MCF 10A (cell line): ENCODE data around the gene GPR152. TPM values are rescaled to one million over a fixed set of nuclear protein-coding genes. Genes with fewer than 3 reads are reported as not detected.

Source experiments
- BruUV-seq: library from RNA; stranded (reverse); fragments of 400-500 nt; replicated peaks from 2 replicates; lab custom pipeline; 2021; lab: Mats Ljungman, UMichigan
- CTCF ChIA-PET: fragments of 300-600 bp; sonication (Branson Sonifier 250); formaldehyde crosslinking; extraction: SDS; loops from one replicate; lab custom pipeline; 2021; ENCODE audit warnings: antibody characterized with exemption, inconsistent platforms; lab: Yijun Ruan, JAX
- POLR2A ChIA-PET: fragments of 300-600, 350-650 bp; sonication (Branson Sonifier 250); formaldehyde crosslinking; extraction: SDS; loops from one replicate; lab custom pipeline; 2020; ENCODE audit warnings: antibody characterized with exemption, inconsistent platforms; lab: Yijun Ruan, JAX
- DNase-seq: peaks from one replicate; pipeline ENCODE4 v3.0.0-alpha.2; 2018; ENCODE audit not compliant: unreplicated experiment
- H3K27ac Mint-ChIP-seq: one replicate; pipeline ENCODE4 v1.8.0; 2022; ENCODE audit warnings: mild to moderate bottlenecking, low read depth, mixed read lengths; ENCODE audit not compliant: unreplicated experiment
- H3K27me3 Mint-ChIP-seq: one replicate; pipeline ENCODE4 v1.8.0; 2022; ENCODE audit warnings: mixed read lengths; ENCODE audit not compliant: insufficient read depth, unreplicated experiment
- H3K36me3 Mint-ChIP-seq: one replicate; pipeline ENCODE4 v1.8.0; 2022; ENCODE audit warnings: mild to moderate bottlenecking, moderate library complexity, mixed read lengths; ENCODE audit not compliant: insufficient read depth, unreplicated experiment
- H3K4me1 Mint-ChIP-seq: one replicate; pipeline ENCODE4 v1.8.0; 2022; ENCODE audit warnings: mixed read lengths; ENCODE audit not compliant: insufficient read depth, unreplicated experiment
- H3K4me3 Mint-ChIP-seq: one replicate; pipeline ENCODE4 v1.8.0; 2022; ENCODE audit warnings: mild to moderate bottlenecking, moderate library complexity, mixed read lengths; ENCODE audit not compliant: unreplicated experiment
- H3K9me3 Mint-ChIP-seq: one replicate; pipeline ENCODE4 v1.8.0; 2022; ENCODE audit warnings: mixed read lengths; ENCODE audit not compliant: unreplicated experiment
- CTCF ChIP-seq: fragments of 200-600 bp; IDR thresholded peaks from one replicate; pipeline ENCODE4 v1.8.0; 2022; ENCODE audit warnings: antibody characterized with exemption, mild to moderate bottlenecking; ENCODE audit not compliant: unreplicated experiment
- intact Hi-C: fragments of 100-400 bp; cut with micrococcal nuclease; formaldehyde crosslinking; loops from 2 replicates; pipeline ENCODE4 v1.14.1; 2022
- total RNA-seq: library from RNA; stranded (reverse); gene quantifications from 2 replicates; pipeline ENCODE4 v1.2.3, GENCODE V29; 2022

The GPR152 gene
- total RNA-seq, 1 experiment from 2014 or later, result not detected

GRCh38 chr11:67411785-67412152 lies 40.8 kb downstream of the GPR152 start:
- H3K4me1 Mint-ChIP-seq, result peaks cover 8% of the 10 kb centered on the region
- CTCF ChIA-PET, result interaction anchor here (0.6 to 2.6 kb wide), 3 partner anchors 10 to 256 kb away, joined by 3 to 9 read pairs (median 3); partner anchors contain the start of gene PPP1CA
- H3K4me3 Mint-ChIP-seq, result no peak overlapping the region
- no peak for TF ChIP-seq CTCF
- H3K27ac Mint-ChIP-seq, result no peak overlapping the region
- POLR2A ChIA-PET, result interaction anchor here (0.6 to 1.4 kb wide), 2 partner anchors 81 to 568 kb away, joined by 4 read pairs; no protein-coding TSS in a partner anchor
- peaks cover 13% of the 10 kb centered on the region for H3K36me3 Mint-ChIP-seq
- no peaks in the 10 kb centered on the region for H3K9me3 Mint-ChIP-seq
- DNase-seq, result no peak
- intact Hi-C loops, result no loop called here
- no peaks in the 10 kb centered on the region for H3K27me3 Mint-ChIP-seq
- BruUV-seq, result no TSS peak

- Mint-ChIP-seq H3K9me3 (no peaks in the 10 kb centered on the region), H3K27ac (no peak overlapping the region), H3K4me3 (no peak overlapping the region), H3K36me3 (peaks cover 13% of the 10 kb centered on the region), H3K27me3 (no peaks in the 10 kb centered on the region), H3K4me1 (peaks cover 2% of the 10 kb centered on the region)
- ChIA-PET POLR2A (no interaction called here), CTCF (interaction anchor here (0.6 to 2.6 kb wide), 3 partner anchors 10 to 257 kb away, joined by 3 to 9 read pairs (median 3); partner anchors contain the start of gene PPP1CA)
- TF ChIP-seq CTCF, result no peak
- BruUV-seq, result no TSS peak
- no peak for DNase-seq
- intact Hi-C loops, result no loop called here
These were observed 41.3 kb downstream of the GPR152 start for GRCh38 chr11:67410984-67411784.

- Mint-ChIP-seq H3K36me3 (peaks cover 13% of the 10 kb centered on the region), H3K27me3 (no peaks in the 10 kb centered on the region), H3K27ac (no peak overlapping the region), H3K9me3 (no peaks in the 10 kb centered on the region), H3K4me1 (no peaks in the 10 kb centered on the region), H3K4me3 (no peak overlapping the region)
- intact Hi-C loops, result no loop called here
- ChIA-PET POLR2A (no interaction called here), CTCF (interaction anchor here (2.6 kb wide), 1 partner anchor 9 kb away, joined by 9 read pairs; the partner anchor contains the start of gene PPP1CA)
- TF ChIP-seq CTCF, result no peak
- DNase-seq, result no peak
- no TSS peak for BruUV-seq
These were observed 42.1 kb downstream of the GPR152 start for GRCh38 chr11:67410369-67410831.

- Mint-ChIP-seq H3K9me3 (no peaks in the 10 kb centered on the region), H3K36me3 (peaks cover 14% of the 10 kb centered on the region), H3K27me3 (no peaks in the 10 kb centered on the region), H3K4me1 (no peaks in the 10 kb centered on the region), H3K27ac (no peak overlapping the region), H3K4me3 (no peak overlapping the region)
- BruUV-seq, result no TSS peak
- POLR2A ChIA-PET, result no interaction called here
- no peak for DNase-seq
- no peak for TF ChIP-seq CTCF
- intact Hi-C loops, result no loop called here
- CTCF ChIA-PET, result no interaction called here
These were observed 42.7 kb downstream of the GPR152 start for GRCh38 chr11:67409781-67410368.
